Tibial nerve (tissue), 4 donors: Measurements from ENCODE around the gene CNR2. TPM values are rescaled to one million over a fixed set of nuclear protein-coding genes. Genes with fewer than 3 reads are reported as not detected.

ENCODE experiments used
- DNase-seq, 2 donors: peaks; one replicate each; pipeline ENCODE4 v3.0.0-alpha.2; 2019; ENCODE audit warnings: low spot score in 2 of 2
- H3K27ac ChIP-seq, 4 donors: fragments of 200-600 bp; sonication (generic) in 3 of 4; one replicate each; pipeline ENCODE4 v1.5.1; 2017 to 2019; ENCODE audit warnings: mild to moderate bottlenecking in 1 of 4
- H3K27me3 ChIP-seq, 2 donors: fragments of 200-600 bp; sonication (generic) in 1 of 2; one replicate each; pipeline versions ENCODE4 v1.5.1 to v1.6.0; 2017 to 2019
- H3K36me3 ChIP-seq, 3 donors: fragments of 200-600 bp; sonication (generic); one replicate each; pipeline ENCODE4 v1.5.1; 2018 to 2019
- H3K4me1 ChIP-seq, 4 donors: fragments of 200-600 bp; sonication (generic) in 3 of 4; one replicate each; pipeline ENCODE4 v1.5.1; 2017 to 2019
- H3K4me3 ChIP-seq, 4 donors: fragments of 200-600 bp; sonication (generic) in 3 of 4; one replicate each; pipeline ENCODE4 v1.5.1; 2017 to 2019; ENCODE audit warnings: mild to moderate bottlenecking in 1 of 4, moderate library complexity in 1 of 4
- H3K9me3 ChIP-seq, 4 donors: fragments of 200-600 bp; sonication (generic) in 3 of 4; one replicate each; pipeline ENCODE4 v1.5.1; 2017 to 2019
- CTCF ChIP-seq, 5 experiments: fragments of 200-600 bp in 3 of 5; fragments of 450-650 bp in 2 of 5; sonication (generic) in 3 of 5; IDR thresholded peaks; one replicate each; pipeline ENCODE4 v1.5.1; 2016 to 2019; ENCODE audit warnings: antibody characterized with exemption in 5 of 5, mild to moderate bottlenecking in 3 of 5, moderate library complexity in 2 of 5
- EP300 ChIP-seq, 2 donors: sonication (generic); formaldehyde crosslinking; IDR thresholded peaks; one replicate each; pipeline ENCODE4 v1.6.1; 2017; ENCODE audit warnings: antibody characterized with exemption in 2 of 2, mild to moderate bottlenecking in 1 of 2
- POLR2A ChIP-seq, 2 donors: fragments of 450-650 bp; IDR thresholded peaks; one replicate each; pipeline ENCODE4 v1.6.1; 2017; ENCODE audit warnings: antibody characterized with exemption in 2 of 2, mild to moderate bottlenecking in 2 of 2, moderate library complexity in 2 of 2
- WGBS, 2 donors: methylation state at CpG; one replicate each; pipeline ENCODE4 v1.1.5; 2018; 5-methylcytosine and 5-hydroxymethylcytosine counted together
- total RNA-seq, 4 donors: library from RNA; depleted of rRNA; stranded (reverse); fragments of >200 nt; gene quantifications; one replicate each; pipeline ENCODE4 v1.1.0, GENCODE V29; 2016

CNR2 gene
- total RNA-seq, 4 donors from 2014 or later: not detected

GRCh38 chr1:23869051-23869450, 44.1 kb downstream of the CNR2 start:
- WGBS, 2 donors: 54 to 61% methylated on average over 10 of the region's 10 CpGs
- DNase-seq: no peak
- H3K4me3 ChIP-seq: peak overlapping the region in 2 of 4 donors; percentile 74 to 82
- H3K27ac ChIP-seq: peak overlapping the region in 2 of 4 donors; percentile 78 to 80
- H3K9me3 ChIP-seq: no peaks in the 10 kb centered on the region
- no peaks in the 10 kb centered on the region for H3K27me3 ChIP-seq
- H3K36me3 ChIP-seq: peaks cover 0 to 14% (median 0%) of the 10 kb centered on the region in 3 donors
- TF ChIP-seq EP300 (IDR thresholded peaks at IDR 0.05): no peak
- TF ChIP-seq CTCF (IDR thresholded peaks at IDR 0.05): no peak
- TF ChIP-seq POLR2A (IDR thresholded peaks at IDR 0.05): no peak
- H3K4me1 ChIP-seq: peaks cover 0 to 25% (median 9%) of the 10 kb centered on the region in 4 donors

- peak in 1 of 2 donors; percentile 18 for DNase-seq
- Histone ChIP-seq H3K9me3 (no peaks in the 10 kb centered on the region), H3K27me3 (no peaks in the 10 kb centered on the region), H3K36me3 (peaks cover 0 to 19% (median 0%) of the 10 kb centered on the region in 3 donors), H3K4me1 (peaks cover 0 to 25% (median 9%) of the 10 kb centered on the region in 4 donors), H3K4me3 (peak overlapping the region; percentile 73 to 82 (median 76)), H3K27ac (peak overlapping the region; percentile 16 to 80 (median 54))
- WGBS, 2 donors: 13 to 15% methylated on average over 20 of the region's 20 CpGs
- peak in 2 of 5 experiments; percentile 17 to 44 for TF ChIP-seq CTCF (IDR thresholded peaks at IDR 0.05)
- no peak for TF ChIP-seq POLR2A (IDR thresholded peaks at IDR 0.05)
- no peak for TF ChIP-seq EP300 (IDR thresholded peaks at IDR 0.05)
These were observed 44.6 kb downstream of the CNR2 start for GRCh38 chr1:23868557-23869016.

- H3K36me3 ChIP-seq: peaks cover 0 to 24% (median 0%) of the 10 kb centered on the region in 3 donors
- WGBS, 2 donors: 0 to 1% methylated on average over 19 to 63 of the region's 71 CpGs
- H3K27me3 ChIP-seq: no peaks in the 10 kb centered on the region
- peaks cover 0 to 25% (median 9%) of the 10 kb centered on the region in 4 donors for H3K4me1 ChIP-seq
- H3K9me3 ChIP-seq: no peaks in the 10 kb centered on the region
- TF ChIP-seq EP300 (IDR thresholded peaks at IDR 0.05): peak; percentile 83 to 86
- TF ChIP-seq POLR2A (IDR thresholded peaks at IDR 0.05): peak; percentile 21 to 72
- TF ChIP-seq CTCF (IDR thresholded peaks at IDR 0.05): peak; percentile 93 to 97 (median 95)
- peak; percentile 89 to 91 for DNase-seq
- peak within 1 kb of the TSS; percentile 73 to 82 (median 76) for H3K4me3 ChIP-seq
- H3K27ac ChIP-seq: peak within 1 kb of the TSS; percentile 16 to 80 (median 54)
These were observed 45.1 kb downstream of the CNR2 start, which contains the start of gene FUCA1 for GRCh38 chr1:23867895-23868556. FUCA1 (minus strand) TSS chr1:23868290; CDS start chr1:23868286, 4 bp downstream.

- H3K4me1 ChIP-seq: peaks cover 0 to 25% (median 9%) of the 10 kb centered on the region in 4 donors
- H3K9me3 ChIP-seq: no peaks in the 10 kb centered on the region
- no peak for TF ChIP-seq CTCF (IDR thresholded peaks at IDR 0.05)
- TF ChIP-seq POLR2A (IDR thresholded peaks at IDR 0.05): no peak
- no peak for TF ChIP-seq EP300 (IDR thresholded peaks at IDR 0.05)
- peak overlapping the region; percentile 73 to 82 (median 76) for H3K4me3 ChIP-seq
- H3K36me3 ChIP-seq: peaks cover 0 to 29% (median 0%) of the 10 kb centered on the region in 3 donors
- no peak for DNase-seq
- WGBS, 2 donors: 3 to 50% methylated on average over 1 to 13 of the region's 17 CpGs
- peak overlapping the region; percentile 16 to 80 (median 54) for H3K27ac ChIP-seq
- no peaks in the 10 kb centered on the region for H3K27me3 ChIP-seq
These were observed 45.6 kb downstream of the CNR2 start for GRCh38 chr1:23867542-23867894.

GRCh38 chr1:23865543-23865930, 47.6 kb downstream of the CNR2 start:
- Histone ChIP-seq H3K4me3 (no peak overlapping the region), H3K27me3 (no peaks in the 10 kb centered on the region), H3K27ac (no peak overlapping the region), H3K36me3 (peaks cover 0 to 46% (median 0%) of the 10 kb centered on the region in 3 donors), H3K4me1 (peaks cover 0 to 25% (median 9%) of the 10 kb centered on the region in 4 donors), H3K9me3 (no peaks in the 10 kb centered on the region)
- 89 to 91% methylated on average over 4 of the region's 4 CpGs for WGBS, 2 donors
- DNase-seq: peak in 1 of 2 donors; percentile 44
- TF ChIP-seq POLR2A (IDR thresholded peaks at IDR 0.05): no peak
- TF ChIP-seq EP300 (IDR thresholded peaks at IDR 0.05): peak in 1 of 2 donors; percentile 46
- no peak for TF ChIP-seq CTCF (IDR thresholded peaks at IDR 0.05)
